HG03139 (cell line): Measurements from ENCODE around the gene TCEAL8.
"Not testable (repeated sequence)": the region's sequence is repeated elsewhere in the genome, so short reads cannot be mapped to it uniquely, and the experiment has no call there.

Experiments used
- ATAC-seq: cut with Tn5 transposase; IDR thresholded peaks from one replicate; pipeline ENCODE4 v1.9.1; 2021; ENCODE audit not compliant: unreplicated experiment

Gene TCEAL8

GRCh38 chrX:103254921-103255493, at the start of gene TCEAL8:
TCEAL8 (minus strand) TSS chrX:103255155; CDS start chrX:103253979, 1,176 bp downstream.
- ATAC-seq = peak; percentile 95

DNA sequence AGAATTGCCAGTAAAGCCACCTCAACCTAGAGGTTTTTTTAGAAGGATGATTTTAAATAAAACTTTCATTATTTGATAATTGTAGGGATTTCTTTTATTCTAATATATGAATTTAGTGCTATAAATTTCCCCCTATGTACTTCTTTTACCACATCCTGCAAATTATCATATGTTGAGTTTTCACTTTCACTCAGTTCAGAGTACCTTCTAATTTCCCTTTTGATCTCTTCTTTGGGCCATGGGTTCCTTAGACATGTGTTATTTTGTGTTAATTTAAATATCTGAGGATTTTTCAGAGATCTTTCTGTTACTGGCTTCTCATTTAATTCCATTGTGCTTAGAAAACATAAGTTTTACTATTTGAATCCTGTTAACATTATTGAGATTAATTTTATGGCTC, 49.8 kb upstream of the TCEAL8 start:
- ATAC-seq = no peak

DNA sequence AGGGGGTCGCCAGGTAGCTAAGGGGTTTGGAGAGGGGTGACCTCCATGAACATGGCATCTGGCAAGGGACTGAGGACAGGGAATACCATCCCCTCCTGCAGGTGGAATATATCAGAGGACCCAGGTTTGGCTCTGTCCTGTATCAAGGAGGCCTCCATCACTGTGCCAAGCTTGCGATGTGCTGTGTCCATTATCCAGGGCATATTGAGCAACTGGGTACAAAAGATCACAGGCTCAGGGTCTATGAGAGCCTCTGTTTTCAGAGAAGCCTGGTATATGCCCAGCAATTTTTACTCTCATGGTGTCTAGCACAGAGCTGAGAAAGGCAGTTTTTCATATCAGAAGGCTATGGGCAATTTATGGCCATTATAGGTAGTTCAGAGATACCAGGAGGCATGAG, 38.2 kb upstream of the TCEAL8 start:
- no peak for ATAC-seq

- no peak for ATAC-seq
These were observed 24.7 kb upstream of the TCEAL8 start for GRCh38 chrX:103279624-103280023.

DNA sequence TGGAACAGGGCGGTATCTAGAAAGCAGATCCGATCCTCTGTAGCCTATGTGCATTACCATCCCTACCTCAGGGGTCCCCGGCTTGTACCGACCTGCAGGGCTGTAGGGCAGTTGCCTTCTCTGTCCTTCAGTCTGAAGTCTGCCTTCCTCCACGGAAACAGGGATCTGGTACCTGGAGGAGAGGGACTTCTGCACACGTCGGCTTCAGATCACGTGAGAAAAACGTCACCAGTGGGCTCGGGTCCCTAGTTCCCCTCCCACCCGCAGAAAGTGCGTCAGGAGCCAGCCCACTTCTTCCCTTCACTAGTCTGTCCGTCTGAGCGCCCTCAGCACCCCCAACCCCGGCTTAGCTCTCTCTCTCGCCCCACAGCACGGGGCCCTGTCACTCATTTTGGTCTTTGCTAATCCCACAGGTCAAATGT, 21.6 kb upstream of the TCEAL8 start, which contains the start of gene TCEAL5:
Gene TCEAL5 (minus strand): TSS at position 170 of the 422 bp plus-strand sequence. CDS start 2,187 bp downstream, outside the sequence.
- no peak for ATAC-seq

GRCh38 chrX:103275947-103276567, 21.1 kb upstream of the TCEAL8 start:
- ATAC-seq = no peak

GRCh38 chrX:103274284-103274683, 19.3 kb upstream of the TCEAL8 start:
- ATAC-seq = no peak

DNA sequence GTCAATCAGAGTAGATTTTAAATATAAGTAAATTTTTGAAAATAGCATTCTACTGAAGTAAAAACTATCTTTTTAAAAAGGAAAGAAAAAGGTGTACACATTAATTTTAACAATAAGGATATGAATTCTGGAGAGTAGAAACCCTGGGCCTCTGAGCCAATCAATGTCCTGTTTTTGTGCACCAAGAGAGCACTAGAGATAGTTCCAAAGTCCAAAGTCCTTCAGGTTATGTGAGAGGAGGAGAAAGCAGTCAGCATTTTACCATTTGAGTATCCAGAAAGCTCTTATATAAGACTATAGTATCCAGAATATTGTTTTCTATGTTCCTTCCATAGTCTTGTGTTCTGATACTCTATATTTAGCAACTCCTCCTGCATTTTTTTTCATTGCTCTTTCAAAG, 3.3 kb upstream of the TCEAL8 start:
- ATAC-seq = no peak

GRCh38 chrX:103256651-103257050, 1.7 kb upstream of the TCEAL8 start:
- ATAC-seq = no peak

GRCh38 chrX:103254171-103254824, 657 bp downstream of the TCEAL8 start:
- ATAC-seq = peak; percentile 79

DNA sequence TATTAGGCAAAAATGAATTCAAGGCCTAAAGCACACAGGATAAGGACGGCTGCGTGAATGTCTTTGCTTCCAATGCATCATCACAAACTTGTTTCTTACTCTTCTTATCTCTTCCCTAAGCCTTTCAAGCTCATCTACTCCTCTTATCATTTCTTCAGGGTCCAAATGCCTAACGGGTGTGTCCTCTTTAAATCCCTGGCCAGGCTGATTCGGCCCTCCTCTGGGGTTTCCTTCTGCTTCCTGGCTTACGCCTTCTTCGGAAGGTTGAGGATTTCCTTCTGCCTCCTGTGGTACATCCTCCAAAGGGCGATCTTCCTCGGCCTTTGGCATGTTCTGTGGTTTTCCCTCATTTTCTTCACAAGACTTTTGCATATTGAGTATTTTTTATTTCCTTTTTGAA, 1.3 kb downstream of the TCEAL8 start:
- ATAC-seq = no peak

- ATAC-seq = no peak
These were observed 4.0 kb downstream of the TCEAL8 start for GRCh38 chrX:103250977-103251376.

DNA sequence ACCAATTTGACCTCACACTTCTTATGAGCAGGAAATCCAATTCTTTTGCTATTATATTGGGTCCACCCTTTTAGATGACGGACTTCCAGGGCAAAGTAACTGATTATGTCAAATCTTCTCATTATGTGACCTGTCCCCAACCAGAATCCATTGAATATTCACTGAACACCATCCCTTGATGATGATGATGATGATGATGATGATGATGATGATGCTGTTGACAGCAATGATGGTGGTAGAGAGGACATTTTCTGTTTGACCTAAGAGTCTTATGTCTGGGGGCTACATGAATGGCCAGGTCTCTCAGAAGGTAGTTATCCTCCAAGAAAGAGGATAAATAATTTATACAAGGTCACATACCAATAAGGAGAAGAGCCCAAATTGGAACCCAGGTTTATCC, 5.2 kb downstream of the TCEAL8 start:
- no peak for ATAC-seq

DNA sequence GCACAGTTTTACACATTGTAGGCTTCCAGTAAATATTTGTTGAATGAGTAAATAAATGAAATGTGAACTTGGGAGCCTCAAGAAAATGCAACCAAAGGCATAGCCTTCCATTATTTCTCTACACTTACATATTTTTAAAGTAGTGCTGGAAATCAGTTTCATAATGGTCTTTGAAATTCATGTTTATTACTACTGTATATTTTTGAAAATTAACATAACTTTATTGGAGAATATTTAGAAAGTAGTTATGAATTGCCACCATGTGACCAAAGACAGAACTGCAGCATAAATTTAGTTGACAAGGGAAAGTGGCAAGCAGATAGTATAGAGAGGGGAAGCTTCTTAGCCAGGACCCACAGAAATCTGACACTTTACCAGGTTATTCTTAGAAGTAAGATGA, 6.4 kb downstream of the TCEAL8 start:
- ATAC-seq = no peak

GRCh38 chrX:103240155-103240554, 14.8 kb downstream of the TCEAL8 start:
- no peak for ATAC-seq

DNA sequence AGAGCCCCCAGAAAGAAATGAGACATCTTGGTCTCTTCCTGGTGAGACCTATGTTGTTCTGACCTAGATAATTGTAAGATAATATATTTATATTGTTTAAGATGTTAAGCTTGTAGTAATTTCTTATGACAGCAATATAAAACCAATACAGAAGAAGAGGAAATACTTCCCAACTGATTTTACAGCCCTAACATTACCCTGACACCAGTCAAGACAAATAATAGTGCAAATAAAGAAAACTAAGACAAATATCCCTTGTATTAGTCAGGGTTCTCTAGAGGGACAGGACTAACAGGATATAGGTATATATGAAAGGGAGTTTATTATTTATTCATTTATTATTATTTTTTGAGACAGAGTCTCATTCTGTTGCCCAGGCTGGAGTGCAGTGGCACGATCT, 18.7 kb downstream of the TCEAL8 start:
- ATAC-seq = no peak

- ATAC-seq = not testable (repeated sequence)
These were observed 19.3 kb downstream of the TCEAL8 start for GRCh38 chrX:103235608-103236007.

DNA sequence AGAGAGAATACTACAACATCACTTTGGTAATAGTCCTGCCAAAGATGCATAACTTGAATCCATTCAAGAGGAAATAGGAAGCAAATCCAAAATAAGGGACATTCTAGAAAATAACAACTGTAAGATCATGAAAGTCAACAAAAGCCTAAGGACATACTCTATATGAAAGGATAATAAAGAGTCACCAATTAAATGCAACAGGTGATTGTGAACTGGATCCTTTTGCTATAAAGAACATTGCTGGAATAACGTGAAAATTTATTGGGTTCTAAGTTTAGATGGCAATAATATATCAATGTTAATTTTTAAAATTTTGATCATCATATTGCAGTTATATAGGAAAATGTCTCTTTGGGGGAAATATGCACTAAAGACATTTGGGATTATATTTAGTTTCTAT, 20.1 kb downstream of the TCEAL8 start:
- no peak for ATAC-seq

GRCh38 chrX:103233263-103233662, 21.7 kb downstream of the TCEAL8 start:
- ATAC-seq = no peak

- ATAC-seq = not testable (repeated sequence)
These were observed 29.0 kb downstream of the TCEAL8 start for GRCh38 chrX:103225918-103226317.

DNA sequence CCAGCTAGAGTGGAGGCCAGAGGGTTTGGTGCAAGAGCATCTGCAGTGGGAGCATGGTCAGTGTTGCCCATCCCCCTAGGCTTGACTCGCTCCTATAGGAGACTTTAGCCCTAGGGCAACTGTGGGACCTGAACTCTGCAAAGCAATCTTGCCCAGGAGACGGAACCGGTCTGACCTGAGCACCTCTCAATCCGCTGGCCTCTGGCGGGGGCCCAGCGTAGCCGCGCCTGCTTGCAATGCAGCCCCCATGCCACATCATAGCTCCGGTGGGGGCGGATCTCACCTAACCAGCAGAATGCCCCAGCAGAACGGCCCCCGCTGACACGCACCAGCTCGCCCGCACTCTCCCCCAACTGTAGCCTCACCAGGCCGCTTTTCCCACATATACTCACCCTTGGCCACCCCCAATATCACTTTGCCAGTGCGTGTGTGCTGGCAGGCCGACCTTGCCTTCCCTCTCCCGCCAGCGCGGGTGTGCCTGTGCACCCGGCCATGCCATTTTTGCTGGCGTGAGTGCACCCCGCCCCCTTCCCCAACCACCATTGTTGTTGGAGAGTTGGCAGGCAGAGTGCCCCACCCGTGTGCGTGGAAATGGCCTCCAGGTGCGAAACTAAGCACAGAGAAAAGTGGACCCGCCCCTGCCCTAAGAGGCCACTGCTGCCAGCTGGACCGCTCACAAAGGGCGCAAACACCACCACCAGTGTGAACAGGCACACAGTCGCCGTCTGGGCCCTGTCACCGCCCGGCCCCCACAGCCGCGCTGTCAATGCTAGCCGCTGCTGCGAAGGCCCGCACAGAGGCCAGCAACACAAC, 34.2 kb downstream of the TCEAL8 start:
- no peak for ATAC-seq
